GM21717 (cell line): Measurements from ENCODE around the gene MATN4.

Experiments
- ATAC-seq: cut with Tn5 transposase; IDR thresholded peaks from one replicate; pipeline ENCODE4 v1.9.1; 2021; ENCODE audit warnings: mild to moderate bottlenecking, moderate library complexity; ENCODE audit not compliant: unreplicated experiment

Gene MATN4

GRCh38 chr20:45254383-45255262 lies 53.5 kb downstream of the MATN4 start, which contains the start of gene SLPI:
SLPI (minus strand) TSS chr20:45254564; CDS start chr20:45254543, 21 bp downstream.
- no peak for ATAC-seq

GRCh38 chr20:45253261-45253660 lies 54.8 kb downstream of the MATN4 start:
- no peak for ATAC-seq

- ATAC-seq, result no peak
Measured at GRCh38 chr20:45251884-45252560, 56.1 kb downstream of the MATN4 start.

GRCh38 chr20:45248609-45249008 lies 59.5 kb downstream of the MATN4 start:
- no peak for ATAC-seq

GRCh38 chr20:45247865-45248264 lies 60.2 kb downstream of the MATN4 start:
- no peak for ATAC-seq

GRCh38 chr20:45246109-45246508 lies 62.0 kb downstream of the MATN4 start:
- no peak for ATAC-seq
